ENCODE results near the gene LRMDA.
A peak's percentile ranks its signal among the peaks of the same experiment; 100 is the strongest.

Gene LRMDA

GRCh38 chr10:76327441-76327840 lies 896.0 kb downstream of the LRMDA start:
- no peak for DNase-seq (ENCODE audit: low read depth, low spot score)

- DNase-seq (ENCODE audit: low read depth, low spot score): no peak
These were observed 896.9 kb downstream of the LRMDA start for GRCh38 chr10:76328348-76328747.

DNA sequence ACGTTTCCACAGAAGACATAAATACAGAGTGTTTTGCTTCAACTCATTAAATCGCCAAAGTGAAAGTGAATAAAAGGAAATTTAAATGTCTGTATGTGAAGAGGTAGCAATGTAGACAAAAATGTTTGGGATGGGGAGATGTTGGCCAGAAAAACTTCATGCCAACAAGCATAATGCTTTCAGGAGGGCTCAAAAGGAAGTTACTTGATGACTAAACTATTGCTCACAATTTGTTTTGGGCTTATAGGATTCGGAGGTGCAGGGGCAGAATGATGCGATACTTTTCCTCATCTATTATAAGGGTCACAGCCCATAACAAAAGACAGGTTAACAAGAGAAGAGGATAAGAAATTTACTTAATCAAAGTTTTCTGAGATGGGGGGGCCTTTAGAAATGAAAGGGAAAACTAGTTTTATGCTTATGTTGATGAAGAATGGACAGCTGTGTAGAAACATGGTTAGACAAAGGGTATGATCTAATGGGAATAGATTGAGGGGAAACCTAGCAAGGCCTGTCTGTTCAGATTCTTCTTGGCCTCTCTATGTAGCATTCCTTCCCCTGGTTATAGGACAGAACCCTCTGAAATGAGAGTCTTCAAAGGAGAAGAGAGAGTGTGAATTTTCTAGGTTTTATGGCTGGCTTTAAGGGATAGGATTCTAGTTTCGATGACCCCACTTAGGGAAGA lies 898.6 kb downstream of the LRMDA start:
- DNase-seq (ENCODE audit: low read depth, low spot score): peak; percentile 8

DNA sequence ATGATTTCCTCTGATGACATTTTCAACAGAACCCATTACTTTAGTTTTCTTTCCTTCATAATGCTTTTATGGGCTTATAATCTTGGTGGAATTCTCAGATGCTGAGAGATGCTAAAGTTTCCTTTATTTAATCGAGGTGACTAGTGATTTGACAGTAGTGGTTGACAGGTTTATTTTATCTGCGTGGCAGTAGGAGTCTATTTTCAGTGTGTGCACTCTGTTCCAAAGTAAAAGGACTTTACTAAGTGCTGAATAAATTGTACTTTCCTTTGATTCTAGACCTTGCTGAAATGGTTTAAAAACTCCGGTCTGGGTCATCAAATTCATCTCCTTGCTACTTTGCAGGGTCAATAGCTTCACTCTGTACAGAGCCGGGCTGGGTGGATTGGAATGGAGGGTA lies 900.3 kb downstream of the LRMDA start:
- no peak for DNase-seq (ENCODE audit: low read depth, low spot score)

DNA sequence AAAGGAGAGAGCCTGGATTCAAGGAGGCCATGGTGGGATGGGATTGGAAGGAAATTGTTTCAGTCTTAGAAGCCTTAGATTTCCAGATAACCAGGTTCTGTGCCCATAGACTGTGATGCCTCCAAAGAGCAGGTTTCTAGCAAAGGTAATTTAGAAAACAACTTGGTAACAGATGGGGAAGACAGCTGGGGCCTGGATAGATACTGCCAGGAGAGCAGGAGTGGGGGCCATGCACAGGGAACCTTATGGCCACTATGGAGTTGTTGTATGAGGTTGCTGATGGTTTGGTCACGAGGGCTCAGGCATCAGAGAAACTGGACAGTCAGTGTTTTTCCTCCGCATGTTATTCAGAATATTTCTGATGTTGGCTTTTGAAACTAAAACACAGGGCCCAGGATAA lies 901.9 kb downstream of the LRMDA start:
- no peak for DNase-seq (ENCODE audit: low read depth, low spot score)

- no peak for DNase-seq (ENCODE audit: low read depth, low spot score)
These were observed 902.4 kb downstream of the LRMDA start for GRCh38 chr10:76333796-76334195.

DNA sequence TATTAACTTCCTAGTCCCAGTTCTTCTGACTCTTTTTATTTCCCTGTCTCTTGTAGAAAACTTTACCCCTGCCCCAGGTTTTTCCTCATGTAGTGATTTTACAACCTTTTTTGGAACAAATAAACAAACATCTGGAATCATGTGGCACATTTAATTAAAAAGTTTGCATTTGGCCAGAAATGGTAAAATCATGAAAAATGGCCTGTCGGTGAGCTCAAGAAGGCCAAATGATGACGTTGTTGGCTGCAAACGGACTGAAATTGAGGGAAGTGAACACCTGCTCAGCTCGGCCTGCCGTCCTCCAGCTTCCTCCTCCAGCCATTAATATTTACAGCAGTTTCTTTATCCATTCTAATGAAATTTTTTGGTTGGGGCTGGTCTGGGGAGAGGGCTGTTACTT lies 902.8 kb downstream of the LRMDA start:
- no peak for DNase-seq (ENCODE audit: low read depth, low spot score)

DNA sequence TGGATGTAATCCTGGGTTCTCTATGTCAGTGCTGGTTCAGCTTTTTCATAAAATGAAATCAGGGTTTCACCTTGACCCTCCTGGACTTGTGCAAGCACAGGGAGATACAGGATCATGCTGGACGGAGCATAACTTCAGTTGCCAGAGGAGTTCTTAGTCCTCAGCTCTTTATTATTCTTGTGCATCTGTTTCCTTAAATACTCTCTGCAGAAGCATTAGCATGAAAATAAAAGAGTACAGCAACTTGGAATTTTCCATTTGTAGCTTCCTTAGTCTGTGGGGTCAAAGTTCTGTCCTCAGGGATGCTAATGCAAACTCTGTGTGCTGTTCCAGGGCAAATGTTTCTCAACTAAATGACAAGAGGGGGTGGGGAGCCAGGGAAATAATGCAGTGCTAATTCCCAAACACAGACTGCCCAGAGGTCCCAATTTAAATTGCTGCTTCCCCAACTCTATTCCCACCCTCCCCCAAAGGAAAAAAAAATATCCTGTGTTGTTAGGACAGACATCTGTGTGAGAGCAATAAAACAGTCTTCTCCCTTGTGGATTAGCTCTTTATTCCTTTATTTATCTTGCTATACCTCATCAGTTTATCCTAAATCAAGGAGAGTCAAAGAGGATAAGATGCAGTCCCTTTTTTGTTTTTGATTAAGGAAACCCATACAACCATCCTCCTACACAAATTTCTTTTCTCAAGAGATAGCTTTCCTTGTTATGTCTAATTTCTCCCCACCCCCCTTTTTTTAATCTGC lies 905.0 kb downstream of the LRMDA start:
- DNase-seq (ENCODE audit: low read depth, low spot score): peak; percentile 17

GRCh38 chr10:76337641-76338040 lies 906.2 kb downstream of the LRMDA start:
- DNase-seq (ENCODE audit: low read depth, low spot score): no peak

- no peak for DNase-seq (ENCODE audit: low read depth, low spot score)
These were observed 906.8 kb downstream of the LRMDA start for GRCh38 chr10:76338187-76338586.

GRCh38 chr10:76341740-76342139 lies 910.3 kb downstream of the LRMDA start:
- DNase-seq (ENCODE audit: low read depth, low spot score): no peak

DNA sequence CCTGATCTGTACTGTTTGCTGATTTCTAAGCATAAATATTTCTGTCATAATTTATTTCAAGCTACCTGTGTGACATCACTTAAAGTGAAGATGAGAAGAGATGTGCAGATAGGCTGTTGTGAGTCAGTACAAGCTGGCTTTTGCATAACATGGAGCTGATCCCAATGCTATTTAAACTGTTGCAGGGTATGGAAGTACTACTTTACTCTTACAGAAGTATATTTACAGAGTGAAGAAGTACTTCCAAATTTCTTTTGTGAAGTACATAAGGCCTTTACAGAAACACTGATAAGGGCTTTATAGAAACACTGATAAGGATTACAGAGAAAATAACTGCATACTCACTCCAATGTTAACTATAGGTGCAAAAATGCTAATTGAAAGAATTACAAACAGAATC lies 911.6 kb downstream of the LRMDA start:
- DNase-seq (ENCODE audit: low read depth, low spot score): no peak

- DNase-seq (ENCODE audit: low read depth, low spot score): no peak
These were observed 916.4 kb downstream of the LRMDA start for GRCh38 chr10:76347832-76348231.

DNA sequence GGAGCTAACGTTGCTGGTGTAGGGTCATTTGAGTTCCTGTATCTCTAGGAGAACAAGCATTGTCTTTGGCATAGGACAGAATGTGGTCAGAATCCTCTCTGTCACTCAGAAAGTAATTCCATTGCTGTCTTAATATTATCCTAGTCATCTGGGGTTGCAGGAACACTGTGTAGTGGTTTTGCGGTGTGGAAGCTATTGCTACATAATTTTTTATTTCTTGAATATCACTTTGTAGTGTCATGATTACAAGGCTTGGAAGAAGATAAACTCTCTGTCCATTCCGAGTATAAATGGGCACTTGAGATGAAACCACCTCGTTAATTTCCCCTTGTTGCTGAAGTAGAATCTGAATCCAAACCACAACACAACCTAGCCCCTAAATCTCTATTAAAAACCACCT lies 919.2 kb downstream of the LRMDA start:
- DNase-seq (ENCODE audit: low read depth, low spot score): no peak

DNA sequence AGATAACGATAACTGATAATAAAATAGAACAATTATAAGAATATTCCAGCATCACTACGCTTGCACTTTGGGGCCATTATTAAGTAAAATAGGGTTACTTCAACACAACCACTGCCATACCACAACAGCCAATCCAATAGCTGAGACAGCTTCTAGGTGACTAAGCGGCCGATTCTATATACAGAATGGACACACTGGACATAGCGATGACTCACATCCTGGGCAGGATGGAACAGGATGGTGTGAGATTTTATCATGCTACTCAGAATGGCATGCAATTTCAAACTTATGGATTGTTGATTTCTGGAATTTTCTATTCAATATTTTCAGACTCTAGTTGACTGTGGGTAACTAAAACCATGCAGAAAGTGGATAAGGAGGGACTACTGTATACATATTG lies 920.9 kb downstream of the LRMDA start:
- DNase-seq (ENCODE audit: low read depth, low spot score): no peak

- peak; percentile 3 for DNase-seq (ENCODE audit: low read depth, low spot score)
These were observed 921.9 kb downstream of the LRMDA start for GRCh38 chr10:76353237-76353851.

DNA sequence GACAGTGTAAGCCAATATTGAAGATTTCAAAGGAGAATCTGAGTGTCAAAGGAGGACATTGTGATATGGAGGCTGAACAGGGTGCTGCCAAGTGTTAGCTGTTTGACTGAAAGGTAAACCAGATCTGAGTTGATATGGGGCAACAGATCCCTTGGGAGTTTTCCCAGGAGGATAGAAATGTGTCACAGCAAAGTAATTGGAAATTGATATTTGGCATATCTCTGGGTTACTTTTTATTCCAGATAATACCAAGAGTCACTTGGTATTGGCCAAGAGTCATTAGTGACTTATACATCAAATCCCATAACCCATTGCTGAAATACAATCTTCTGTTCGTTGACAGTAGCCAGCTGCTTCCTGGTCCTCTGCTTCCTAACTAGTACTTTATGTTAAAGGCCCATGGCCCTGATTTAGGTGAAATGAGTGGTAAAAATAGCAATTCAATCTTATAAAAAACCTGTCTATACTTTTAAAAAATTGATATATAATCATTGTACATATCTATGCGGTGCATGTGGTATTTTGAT lies 922.9 kb downstream of the LRMDA start:
- no peak for DNase-seq (ENCODE audit: low read depth, low spot score)

DNA sequence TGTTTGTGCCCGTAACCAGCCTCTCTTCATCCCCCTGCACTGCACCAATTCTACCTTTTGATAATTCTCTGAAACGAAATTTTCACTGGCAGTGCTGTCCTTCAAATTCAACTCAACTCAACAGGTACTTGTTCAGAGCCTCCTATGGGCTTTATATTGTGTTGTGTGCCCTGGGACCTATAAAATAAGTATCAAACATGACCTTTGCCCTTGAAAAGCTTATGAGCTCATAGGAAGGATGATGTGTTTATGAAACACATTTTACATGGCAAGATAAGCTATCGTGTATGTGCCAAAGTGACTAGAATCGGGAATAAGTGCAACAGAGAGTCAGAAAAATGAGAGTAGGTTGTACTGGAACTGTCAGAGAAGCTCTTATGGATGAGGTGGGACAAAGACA lies 923.5 kb downstream of the LRMDA start:
- DNase-seq (ENCODE audit: low read depth, low spot score): no peak

- DNase-seq (ENCODE audit: low read depth, low spot score): no peak
These were observed 925.1 kb downstream of the LRMDA start for GRCh38 chr10:76356557-76356956.

DNA sequence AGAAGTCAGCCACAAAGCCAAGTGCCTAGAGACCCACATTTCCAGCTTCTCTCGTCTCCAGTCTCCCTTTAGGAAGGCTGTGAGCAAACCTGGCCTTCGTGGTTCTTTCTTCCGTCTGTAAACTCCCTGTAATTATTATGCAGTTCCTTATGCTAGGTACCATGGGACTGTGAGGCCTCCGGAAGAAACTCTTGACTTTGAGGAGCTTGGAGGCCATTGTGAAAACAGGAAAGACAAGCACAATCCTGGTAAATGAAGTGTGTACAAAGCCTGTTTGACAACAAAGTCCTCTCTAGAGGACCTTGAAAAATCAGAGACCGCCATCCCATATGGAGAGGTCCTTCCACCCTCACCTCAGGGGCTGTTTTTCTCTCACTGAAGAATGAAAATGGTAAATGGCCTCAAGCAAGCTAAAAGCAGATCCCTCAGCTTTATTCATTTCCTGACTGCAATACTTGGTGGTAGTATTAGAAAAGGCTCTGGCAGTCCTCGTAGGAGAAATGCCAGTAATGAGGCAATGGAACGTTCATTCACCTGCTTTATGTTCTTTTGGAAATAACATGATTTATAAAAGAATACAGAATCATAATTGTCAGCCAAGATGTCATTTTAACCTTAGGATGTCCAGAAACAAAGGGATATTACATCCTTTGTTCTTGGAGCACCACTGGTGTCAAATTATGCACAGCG lies 926.4 kb downstream of the LRMDA start:
- peak; percentile 11 for DNase-seq (ENCODE audit: low read depth, low spot score)

GRCh38 chr10:76358743-76359395 lies 927.4 kb downstream of the LRMDA start:
- DNase-seq (ENCODE audit: low read depth, low spot score): no peak

GRCh38 chr10:76375761-76376160 lies 944.3 kb downstream of the LRMDA start:
- no peak for DNase-seq (ENCODE audit: low read depth, low spot score)
